Karpas-422 (cell line): Measurements from ENCODE around the gene SPRED3. TPM values are rescaled to one million over a fixed set of nuclear protein-coding genes. Genes with fewer than 3 reads are reported as not detected.

Source experiments
- DNase-seq: peaks from one replicate; pipeline ENCODE4 v3.0.0-alpha.2; 2015
- H2AFZ ChIP-seq: fragments of 200-600 bp; sonication (generic); 2 replicates; pipeline ENCODE4 v1.6.1; 2014; ENCODE audit warnings: antibody characterized with exemption, low read length, mixed read lengths
- H3K27ac ChIP-seq: fragments of 200-600 bp; sonication (generic); 2 replicates; pipeline ENCODE4 v1.5.1; 2014; ENCODE audit warnings: mild to moderate bottlenecking, low read length, moderate library complexity
- H3K27me3 ChIP-seq: fragments of 200-600 bp; sonication (generic); 2 replicates; pipeline ENCODE4 v1.6.1; 2014; ENCODE audit warnings: low read length, mixed read lengths
- H3K36me3 ChIP-seq: fragments of 200-600 bp; sonication (generic); 2 replicates; pipeline ENCODE4 v1.6.1; 2014; ENCODE audit warnings: low read length, mixed read lengths; ENCODE audit not compliant: insufficient read depth
- H3K4me1 ChIP-seq: fragments of 200-600 bp; sonication (generic); 2 replicates; pipeline ENCODE4 v1.6.1; 2014; ENCODE audit warnings: mild to moderate bottlenecking, low read length, mixed read lengths
- H3K4me2 ChIP-seq: fragments of 200-600 bp; sonication (generic); 2 replicates; pipeline ENCODE4 v1.6.1; 2014; ENCODE audit warnings: low read length, low read depth, mild to moderate bottlenecking; ENCODE audit not compliant: poor library complexity, severe bottlenecking
- H3K4me3 ChIP-seq: fragments of 200-600 bp; sonication (generic); 2 replicates; pipeline ENCODE4 v1.5.1; 2014; ENCODE audit warnings: mild to moderate bottlenecking, antibody characterized with exemption, low read length, mixed read lengths
- H3K79me2 ChIP-seq: fragments of 200-600 bp; sonication (generic); 2 replicates; pipeline ENCODE4 v1.6.1; 2014; ENCODE audit warnings: mild to moderate bottlenecking, low read length, mixed read lengths
- H3K9ac ChIP-seq: fragments of 200-600 bp; sonication (generic); 2 replicates; pipeline ENCODE4 v1.6.0; 2014; ENCODE audit warnings: low read length
- H3K9me2 ChIP-seq: fragments of 200-600 bp; sonication (generic), shearing (Covaris generic); replicated peaks from 2 replicates; pipeline ENCODE4 v1.6.0; 2014; ENCODE audit warnings: mild to moderate bottlenecking, low read length, moderate library complexity; ENCODE audit not compliant: insufficient read depth
- H3K9me3 ChIP-seq: fragments of 300-700, 200-600 bp; sonication (generic); 2 replicates; pipeline ENCODE4 v1.6.1; 2014; ENCODE audit warnings: low read length, mixed read lengths
- H4K20me1 ChIP-seq: fragments of 200-600 bp; sonication (generic); 2 replicates; pipeline ENCODE4 v1.6.1; 2014; ENCODE audit warnings: mild to moderate bottlenecking, antibody characterized with exemption, low read length, low read depth; ENCODE audit not compliant: insufficient read depth
- total RNA-seq: library from RNA; depleted of rRNA; stranded (reverse); fragments of >200 nt; shearing (Covaris generic); gene quantifications from 2 replicates; pipeline ENCODE4 v1.2.3, GENCODE V29; 2014; ENCODE audit warnings: low replicate concordance

SPRED3 gene
- total RNA-seq, 1 experiment from 2014 or later = 0.11 TPM

DNA sequence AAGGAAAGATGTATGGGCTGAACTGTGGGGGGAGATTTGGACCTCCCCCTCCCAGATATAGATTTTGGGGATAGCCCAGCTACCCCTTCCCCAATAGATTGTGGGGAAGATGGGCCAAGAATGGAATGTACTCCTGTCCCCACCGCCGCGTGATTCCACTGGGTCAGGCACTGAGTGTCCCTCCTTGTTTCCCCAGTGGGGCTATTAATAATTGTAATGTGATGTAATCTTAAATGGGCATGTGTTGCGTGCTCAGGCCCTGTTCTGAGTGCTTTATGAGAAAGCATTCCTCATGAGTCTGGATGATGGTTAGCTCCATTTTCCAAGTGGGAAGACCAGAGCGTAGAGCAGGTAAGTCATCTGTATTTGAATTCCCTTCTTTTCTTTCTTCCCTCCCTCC lies 12.7 kb upstream of the SPRED3 start:
- H3K79me2 ChIP-seq = peaks cover 33% of the 10 kb centered on the region
- H4K20me1 ChIP-seq = peaks cover 6% of the 10 kb centered on the region; the same call in 1 of the 2 replicates
- no peak overlapping the region for H2AFZ ChIP-seq
- H3K9me3 ChIP-seq = no peaks in the 10 kb centered on the region
- H3K27ac ChIP-seq = 0 out of 2 replicates have a peak overlapping the region, but pooled peaks have one; percentile 14
- H3K4me3 ChIP-seq = peak overlapping the region; percentile 85
- peaks cover 19% of the 10 kb centered on the region for H3K4me1 ChIP-seq
- no peak for DNase-seq
- no peaks in the 10 kb centered on the region for H3K9me2 ChIP-seq
- H3K27me3 ChIP-seq = no peaks in the 10 kb centered on the region
- H3K36me3 ChIP-seq = peaks cover 4% of the 10 kb centered on the region; the same call in 1 of the 2 replicates
- peak overlapping the region; percentile 85 for H3K9ac ChIP-seq
- H3K4me2 ChIP-seq = peak overlapping the region; percentile 90

DNA sequence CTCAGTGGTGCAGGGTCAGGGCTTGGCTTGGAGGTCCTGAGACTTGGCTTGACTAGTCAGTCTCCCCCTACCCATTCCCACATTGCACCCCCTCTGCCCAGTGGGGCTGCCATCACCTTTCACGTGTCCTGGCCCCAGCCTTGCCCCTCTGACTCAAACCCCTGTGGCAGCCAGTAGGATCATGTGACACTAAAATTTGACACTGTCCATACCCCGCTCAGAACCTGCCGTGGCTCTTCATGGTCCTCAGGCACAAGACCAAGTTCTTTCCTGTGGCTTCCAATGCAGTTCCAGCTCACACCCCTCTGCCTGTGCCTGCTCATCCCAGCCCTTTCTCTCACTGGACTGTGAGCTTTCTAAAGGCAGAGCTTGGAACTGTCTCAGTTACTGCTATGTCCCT lies 11.9 kb upstream of the SPRED3 start:
- H3K4me3 ChIP-seq = peak overlapping the region; percentile 85; the same call in 1 of the 2 replicates
- H3K9me2 ChIP-seq = no peaks in the 10 kb centered on the region
- no peaks in the 10 kb centered on the region for H3K9me3 ChIP-seq
- no peaks in the 10 kb centered on the region for H3K27me3 ChIP-seq
- H3K9ac ChIP-seq = peak overlapping the region; percentile 85; the same call in 1 of the 2 replicates
- no peak overlapping the region for H2AFZ ChIP-seq
- H3K4me1 ChIP-seq = peaks cover 19% of the 10 kb centered on the region
- H3K4me2 ChIP-seq = peak overlapping the region; percentile 90
- H3K79me2 ChIP-seq = peaks cover 33% of the 10 kb centered on the region
- H3K27ac ChIP-seq = no peak overlapping the region
- no peak for DNase-seq
- H4K20me1 ChIP-seq = peaks cover 6% of the 10 kb centered on the region; the same call in 1 of the 2 replicates
- peaks cover 10% of the 10 kb centered on the region for H3K36me3 ChIP-seq

DNA sequence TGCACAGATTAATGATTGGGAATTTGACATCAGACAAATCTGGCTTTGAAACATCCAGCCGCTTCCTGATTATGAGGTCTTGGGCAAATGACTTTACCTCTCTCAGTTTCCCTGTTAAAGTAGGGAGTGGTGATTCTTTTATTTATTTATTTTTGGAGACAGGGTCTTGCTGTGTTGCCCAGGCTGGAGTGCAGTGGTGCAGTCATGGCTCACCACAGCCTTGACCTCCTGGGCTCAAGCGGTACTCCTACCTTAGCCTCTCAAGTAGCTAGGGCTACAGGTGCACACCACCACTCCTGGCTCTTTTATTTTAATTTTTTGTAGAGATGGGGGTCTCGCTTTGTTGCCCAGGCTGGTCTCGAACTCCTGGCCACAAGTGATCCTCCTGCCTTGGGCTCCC lies 11.4 kb upstream of the SPRED3 start:
- Histone ChIP-seq H3K27me3 (no peaks in the 10 kb centered on the region), H3K9me3 (no peaks in the 10 kb centered on the region), H4K20me1 (peaks cover 6% of the 10 kb centered on the region; the same call in 1 of the 2 replicates), H2AFZ (no peak overlapping the region), H3K9me2 (no peaks in the 10 kb centered on the region), H3K36me3 (peaks cover 13% of the 10 kb centered on the region), H3K4me2 (no peak overlapping the region), H3K9ac (no peak overlapping the region), H3K27ac (no peak overlapping the region), H3K4me3 (no peak overlapping the region), H3K79me2 (peaks cover 33% of the 10 kb centered on the region), H3K4me1 (peaks cover 19% of the 10 kb centered on the region)
- DNase-seq = no peak

DNA sequence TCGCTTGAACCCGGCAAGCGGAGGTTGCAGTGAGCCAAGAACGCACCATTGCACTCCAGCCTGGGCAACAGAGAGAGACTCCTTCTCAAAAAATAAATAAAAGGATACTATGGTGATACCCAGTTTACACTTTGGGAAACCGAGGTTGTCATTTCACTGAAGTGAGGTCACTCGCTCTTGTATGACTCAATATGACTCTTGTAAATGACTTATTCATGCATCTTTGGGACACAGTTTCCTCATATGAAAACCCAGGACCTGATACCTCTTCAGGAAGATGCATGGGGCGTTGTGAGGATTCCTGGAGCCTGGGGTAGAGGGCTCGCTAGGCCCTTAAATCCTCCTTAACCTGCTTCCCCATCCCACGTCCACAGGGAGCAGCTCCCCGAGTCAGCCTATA lies 9.6 kb upstream of the SPRED3 start:
- Histone ChIP-seq H3K27me3 (no peaks in the 10 kb centered on the region), H3K4me1 (peaks cover 15% of the 10 kb centered on the region), H3K4me2 (no peak overlapping the region), H3K36me3 (peaks cover 13% of the 10 kb centered on the region), H3K4me3 (no peak overlapping the region), H2AFZ (no peak overlapping the region), H3K9ac (no peak overlapping the region), H3K9me2 (no peaks in the 10 kb centered on the region), H3K79me2 (peaks cover 33% of the 10 kb centered on the region), H4K20me1 (peaks cover 6% of the 10 kb centered on the region; the same call in 1 of the 2 replicates), H3K27ac (no peak overlapping the region), H3K9me3 (no peaks in the 10 kb centered on the region)
- no peak for DNase-seq

GRCh38 chr19:38381138-38381537 lies 7.4 kb upstream of the SPRED3 start:
- Histone ChIP-seq H3K4me2 (no peak overlapping the region), H4K20me1 (no peaks in the 10 kb centered on the region; the same call in 1 of the 2 replicates), H3K9me2 (no peaks in the 10 kb centered on the region), H3K9ac (no peak overlapping the region), H3K79me2 (peaks cover 20% of the 10 kb centered on the region), H3K27me3 (no peaks in the 10 kb centered on the region), H3K4me1 (peaks cover 3% of the 10 kb centered on the region), H3K36me3 (peaks cover 13% of the 10 kb centered on the region), H3K4me3 (no peak overlapping the region), H3K9me3 (no peaks in the 10 kb centered on the region), H3K27ac (no peak overlapping the region), H2AFZ (no peak overlapping the region)
- no peak for DNase-seq

DNA sequence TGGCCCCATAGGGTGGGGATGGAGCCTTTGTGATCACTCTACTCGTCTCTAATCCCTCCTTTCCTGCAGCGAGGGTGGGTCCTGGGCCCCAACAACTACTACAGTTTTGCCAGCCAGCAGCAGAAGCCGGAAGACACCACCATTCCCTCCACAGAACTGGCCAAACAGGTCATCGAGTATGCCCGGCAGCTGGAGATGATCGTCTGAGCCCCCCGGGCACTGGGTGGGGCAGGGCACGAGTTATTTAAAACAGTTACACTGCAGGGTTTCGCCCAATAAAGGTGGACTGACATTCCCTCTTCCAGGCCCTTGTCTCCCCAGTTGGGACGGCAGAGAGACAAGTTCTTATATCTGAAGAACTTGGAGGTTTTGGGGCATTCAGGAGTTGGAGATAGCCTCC lies 5.3 kb upstream of the SPRED3 start:
- Histone ChIP-seq H3K27me3 (no peaks in the 10 kb centered on the region), H3K9me3 (no peaks in the 10 kb centered on the region), H3K4me2 (no peak overlapping the region), H3K27ac (no peak overlapping the region), H4K20me1 (no peaks in the 10 kb centered on the region), H3K4me1 (peaks cover 9% of the 10 kb centered on the region), H3K9ac (no peak overlapping the region), H3K9me2 (no peaks in the 10 kb centered on the region), H2AFZ (no peak overlapping the region), H3K79me2 (no peaks in the 10 kb centered on the region), H3K36me3 (peaks cover 8% of the 10 kb centered on the region), H3K4me3 (no peak overlapping the region)
- DNase-seq = no peak

- Histone ChIP-seq H3K9me2 (no peaks in the 10 kb centered on the region), H3K9me3 (no peaks in the 10 kb centered on the region), H3K4me2 (no peak overlapping the region), H3K79me2 (no peaks in the 10 kb centered on the region), H4K20me1 (no peaks in the 10 kb centered on the region), H3K9ac (no peak overlapping the region), H2AFZ (no peak overlapping the region), H3K27ac (no peak overlapping the region), H3K4me3 (no peak overlapping the region), H3K27me3 (no peaks in the 10 kb centered on the region), H3K36me3 (peaks cover 8% of the 10 kb centered on the region), H3K4me1 (peaks cover 11% of the 10 kb centered on the region)
- DNase-seq = no peak
These were observed 4.8 kb upstream of the SPRED3 start for GRCh38 chr19:38383743-38384142.

DNA sequence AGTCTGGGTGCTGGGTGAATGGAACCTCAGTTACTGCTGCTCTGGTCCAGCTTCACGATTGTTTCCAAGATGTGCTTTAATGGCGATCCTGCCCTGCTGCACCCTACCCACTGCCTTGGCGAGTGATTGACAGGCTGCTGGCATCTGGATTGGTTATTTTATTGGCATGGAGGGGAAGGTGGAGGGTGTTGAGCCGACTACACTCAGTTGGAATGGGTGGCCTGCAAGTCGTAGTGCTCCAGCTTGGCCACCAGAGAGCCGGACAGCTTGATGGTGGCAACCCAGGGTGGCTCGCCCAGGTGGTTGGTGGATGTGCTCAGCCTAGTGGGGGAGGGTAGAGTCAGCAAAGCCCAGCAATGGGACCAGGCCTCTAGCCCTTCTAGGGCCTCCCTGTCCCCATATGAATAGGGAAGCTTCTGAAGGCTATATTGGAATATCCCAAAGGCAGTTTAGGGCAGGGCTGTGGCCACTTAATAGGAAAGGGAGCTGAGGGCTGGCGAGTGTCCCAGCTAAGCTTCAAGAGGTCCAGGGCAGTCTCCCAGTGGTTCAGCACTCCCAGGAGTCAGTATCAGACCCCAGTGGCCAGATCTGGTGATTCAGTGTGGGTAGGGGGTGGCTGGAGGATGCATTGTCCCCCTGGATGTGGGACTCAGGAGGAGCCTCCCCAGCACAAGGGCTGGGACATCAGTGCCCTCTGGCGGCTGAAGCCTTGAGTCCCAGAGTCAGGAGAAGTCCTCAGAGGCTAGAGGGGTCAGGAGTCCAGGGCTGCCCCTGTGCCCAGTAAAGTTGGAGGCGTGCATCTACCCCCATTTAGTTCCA lies 4.1 kb upstream of the SPRED3 start:
- Histone ChIP-seq H3K27me3 (no peaks in the 10 kb centered on the region), H3K4me3 (no peak overlapping the region), H3K4me2 (no peak overlapping the region), H3K9me3 (no peaks in the 10 kb centered on the region), H3K4me1 (peaks cover 11% of the 10 kb centered on the region), H3K36me3 (peaks cover 8% of the 10 kb centered on the region), H3K9me2 (no peaks in the 10 kb centered on the region), H4K20me1 (no peaks in the 10 kb centered on the region), H3K9ac (no peak overlapping the region), H2AFZ (no peak overlapping the region), H3K79me2 (no peaks in the 10 kb centered on the region), H3K27ac (no peak overlapping the region)
- peak; percentile 54 for DNase-seq
